OCI-LY3 (cell line): ENCODE measurements around the gene PLAC8.

Experiments used
- EZH2phosphoT487 ChIP-seq: fragments of 200-600 bp; shearing (Covaris generic); IDR thresholded peaks from 2 replicates; pipeline ENCODE4 v1.6.1; 2018; ENCODE audit warnings: antibody characterized with exemption, mixed run types, low read depth
- TF ChIP-seq, protein P1 (sequence below): fragments of 200-600, 300-600 bp; sonication (generic); IDR thresholded peaks from 2 replicates; pipeline ENCODE4 v1.5.1; 2014; ENCODE audit warnings: antibody characterized with exemption, low read length, low read depth

GRCh38 chr4:83138946-83139345 is 24.4 kb upstream of the PLAC8 start:
- TF ChIP-seq, protein P1, sequence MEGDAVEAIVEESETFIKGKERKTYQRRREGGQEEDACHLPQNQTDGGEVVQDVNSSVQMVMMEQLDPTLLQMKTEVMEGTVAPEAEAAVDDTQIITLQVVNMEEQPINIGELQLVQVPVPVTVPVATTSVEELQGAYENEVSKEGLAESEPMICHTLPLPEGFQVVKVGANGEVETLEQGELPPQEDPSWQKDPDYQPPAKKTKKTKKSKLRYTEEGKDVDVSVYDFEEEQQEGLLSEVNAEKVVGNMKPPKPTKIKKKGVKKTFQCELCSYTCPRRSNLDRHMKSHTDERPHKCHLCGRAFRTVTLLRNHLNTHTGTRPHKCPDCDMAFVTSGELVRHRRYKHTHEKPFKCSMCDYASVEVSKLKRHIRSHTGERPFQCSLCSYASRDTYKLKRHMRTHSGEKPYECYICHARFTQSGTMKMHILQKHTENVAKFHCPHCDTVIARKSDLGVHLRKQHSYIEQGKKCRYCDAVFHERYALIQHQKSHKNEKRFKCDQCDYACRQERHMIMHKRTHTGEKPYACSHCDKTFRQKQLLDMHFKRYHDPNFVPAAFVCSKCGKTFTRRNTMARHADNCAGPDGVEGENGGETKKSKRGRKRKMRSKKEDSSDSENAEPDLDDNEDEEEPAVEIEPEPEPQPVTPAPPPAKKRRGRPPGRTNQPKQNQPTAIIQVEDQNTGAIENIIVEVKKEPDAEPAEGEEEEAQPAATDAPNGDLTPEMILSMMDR = no peak
- TF ChIP-seq EZH2phosphoT487 = no peak
